Measurements from ENCODE around the gene THSD4. TPM values are rescaled to one million over a fixed set of nuclear protein-coding genes. Genes with fewer than 3 reads are reported as not detected.
A peak's percentile ranks its signal among the peaks of the same experiment; 100 is the strongest.

Gene THSD4
- total and polyA plus RNA-seq, 2 donors (not counting 1 experiment from before 2014, with no cell fraction given): 43.1 to 95.5 TPM

DNA sequence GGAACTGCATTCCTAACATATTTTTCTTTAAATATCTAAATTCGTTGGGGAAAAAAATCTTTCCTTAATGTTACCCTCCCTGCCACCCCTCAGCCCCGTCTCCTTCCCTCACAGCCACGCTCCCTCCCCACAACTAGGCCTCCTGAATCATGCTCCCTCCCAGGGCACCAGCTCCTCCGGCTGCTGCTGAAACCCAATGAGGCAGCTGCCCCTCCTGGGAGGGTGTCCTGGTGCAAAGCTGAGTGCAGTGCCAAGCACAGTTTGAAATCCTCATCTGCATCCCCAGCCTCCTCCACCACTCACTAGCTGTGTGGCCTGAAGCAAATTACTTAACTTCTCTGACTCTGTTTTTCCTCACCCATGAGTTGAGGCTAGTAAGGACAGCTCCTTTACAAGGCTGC is 692.4 kb downstream of the THSD4 start:
- H3K4me2 ChIP-seq (ENCODE audit: extremely low read depth, insufficient read depth, low read length): no peak overlapping the region
- H3K4me3 ChIP-seq (replicated peaks in 1 of 4; ENCODE audit: control extremely low read depth in 1 of 4, insufficient read depth in 1 of 4, low read depth in 3 of 4, low read length in 4 of 4): no peak overlapping the region
- no peaks in the 10 kb centered on the region for H3K79me2 ChIP-seq (ENCODE audit: control insufficient read depth, insufficient read depth, low read length)
- H3K9me3 ChIP-seq (ENCODE audit: control insufficient read depth, insufficient read depth, low read depth, low read length): no peaks in the 10 kb centered on the region
- no peaks in the 10 kb centered on the region for H3K36me3 ChIP-seq (ENCODE audit: control insufficient read depth, insufficient read depth, low read length)
- no peaks in the 10 kb centered on the region for H3K27me3 ChIP-seq (ENCODE audit: control insufficient read depth, insufficient read depth, low read length)
- no peaks in the 10 kb centered on the region for H4K20me1 ChIP-seq (ENCODE audit: control insufficient read depth, extremely low read depth, insufficient read depth, low read length)
- no peak overlapping the region for H2AFZ ChIP-seq (ENCODE audit: low read length)
- no peak for TF ChIP-seq EZH2 (IDR thresholded peaks at IDR 0.05; ENCODE audit: low read length, missing control alignments)
- TF ChIP-seq, protein P1, sequence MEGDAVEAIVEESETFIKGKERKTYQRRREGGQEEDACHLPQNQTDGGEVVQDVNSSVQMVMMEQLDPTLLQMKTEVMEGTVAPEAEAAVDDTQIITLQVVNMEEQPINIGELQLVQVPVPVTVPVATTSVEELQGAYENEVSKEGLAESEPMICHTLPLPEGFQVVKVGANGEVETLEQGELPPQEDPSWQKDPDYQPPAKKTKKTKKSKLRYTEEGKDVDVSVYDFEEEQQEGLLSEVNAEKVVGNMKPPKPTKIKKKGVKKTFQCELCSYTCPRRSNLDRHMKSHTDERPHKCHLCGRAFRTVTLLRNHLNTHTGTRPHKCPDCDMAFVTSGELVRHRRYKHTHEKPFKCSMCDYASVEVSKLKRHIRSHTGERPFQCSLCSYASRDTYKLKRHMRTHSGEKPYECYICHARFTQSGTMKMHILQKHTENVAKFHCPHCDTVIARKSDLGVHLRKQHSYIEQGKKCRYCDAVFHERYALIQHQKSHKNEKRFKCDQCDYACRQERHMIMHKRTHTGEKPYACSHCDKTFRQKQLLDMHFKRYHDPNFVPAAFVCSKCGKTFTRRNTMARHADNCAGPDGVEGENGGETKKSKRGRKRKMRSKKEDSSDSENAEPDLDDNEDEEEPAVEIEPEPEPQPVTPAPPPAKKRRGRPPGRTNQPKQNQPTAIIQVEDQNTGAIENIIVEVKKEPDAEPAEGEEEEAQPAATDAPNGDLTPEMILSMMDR (conservative IDR thresholded peaks at IDR 0.05 in 1 of 2, IDR thresholded peaks at IDR 0.05 in 1 of 2; ENCODE audit: low read depth in 1 of 2, low read length in 2 of 2): no peak
- no peak overlapping the region for H3K27ac ChIP-seq (ENCODE audit: insufficient read depth, low read length)
- peak; percentile 25 to 36 for DNase-seq (ENCODE audit: low read depth in 2 of 2)
- H3K9ac ChIP-seq (ENCODE audit: insufficient read depth, low read length): no peak overlapping the region
- peaks cover 16% of the 10 kb centered on the region for H3K4me1 ChIP-seq (ENCODE audit: control insufficient read depth, extremely low read depth, insufficient read depth, low read length)

DNA sequence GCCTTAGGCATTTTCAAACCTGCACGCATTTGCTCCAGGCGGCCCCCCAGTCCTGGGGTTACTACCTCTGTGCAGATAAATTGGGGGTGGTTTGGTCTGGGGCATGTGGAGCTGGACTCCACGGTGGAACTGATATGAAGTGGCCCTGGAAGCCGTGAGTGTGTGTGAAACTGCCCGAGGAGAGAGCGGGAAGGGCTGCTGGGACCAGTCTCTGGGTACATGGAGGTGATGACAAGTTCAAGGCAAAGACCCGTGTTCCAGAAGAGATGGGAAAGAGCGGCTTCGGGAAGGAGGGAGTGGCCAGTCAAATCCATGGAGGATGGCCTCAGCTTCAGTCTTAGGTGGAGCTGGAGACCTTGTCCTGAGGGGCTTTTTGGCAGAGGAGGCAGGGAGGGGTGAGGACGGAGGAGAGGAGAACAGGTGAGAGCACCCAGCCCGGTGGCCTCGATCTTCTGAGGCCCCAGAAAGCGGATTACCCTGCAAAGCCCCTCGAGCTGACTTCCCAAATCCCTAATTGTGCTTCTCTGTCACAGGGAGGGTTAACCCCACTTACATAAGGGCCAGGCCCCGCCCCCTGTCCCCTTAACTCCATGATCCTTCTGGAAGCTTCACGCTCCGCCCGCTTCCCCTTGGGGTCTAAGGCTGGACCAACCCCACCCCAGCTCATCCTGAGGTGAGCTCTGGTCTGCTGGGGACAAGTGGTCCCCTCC is 693.2 kb downstream of the THSD4 start:
- Histone ChIP-seq H3K4me1 (ENCODE audit: control insufficient read depth, extremely low read depth, insufficient read depth, low read length) (peaks cover 16% of the 10 kb centered on the region), H3K9ac (ENCODE audit: insufficient read depth, low read length) (no peak overlapping the region), H3K4me3 (replicated peaks in 1 of 4; ENCODE audit: control extremely low read depth in 1 of 4, insufficient read depth in 1 of 4, low read depth in 3 of 4, low read length in 4 of 4) (no peak overlapping the region), H4K20me1 (ENCODE audit: control insufficient read depth, extremely low read depth, insufficient read depth, low read length) (no peaks in the 10 kb centered on the region), H3K4me2 (ENCODE audit: extremely low read depth, insufficient read depth, low read length) (no peak overlapping the region), H3K27ac (ENCODE audit: insufficient read depth, low read length) (no peak overlapping the region), H3K27me3 (ENCODE audit: control insufficient read depth, insufficient read depth, low read length) (no peaks in the 10 kb centered on the region), H3K79me2 (ENCODE audit: control insufficient read depth, insufficient read depth, low read length) (no peaks in the 10 kb centered on the region), H2AFZ (ENCODE audit: low read length) (no peak overlapping the region), H3K36me3 (ENCODE audit: control insufficient read depth, insufficient read depth, low read length) (no peaks in the 10 kb centered on the region), H3K9me3 (ENCODE audit: control insufficient read depth, insufficient read depth, low read depth, low read length) (no peaks in the 10 kb centered on the region)
- TF ChIP-seq EZH2 (IDR thresholded peaks at IDR 0.05; ENCODE audit: low read length, missing control alignments): no peak
- TF ChIP-seq, protein P1 (conservative IDR thresholded peaks at IDR 0.05 in 1 of 2, IDR thresholded peaks at IDR 0.05 in 1 of 2; ENCODE audit: low read depth in 1 of 2, low read length in 2 of 2): no peak
- no peak for DNase-seq (ENCODE audit: low read depth in 2 of 2)

DNA sequence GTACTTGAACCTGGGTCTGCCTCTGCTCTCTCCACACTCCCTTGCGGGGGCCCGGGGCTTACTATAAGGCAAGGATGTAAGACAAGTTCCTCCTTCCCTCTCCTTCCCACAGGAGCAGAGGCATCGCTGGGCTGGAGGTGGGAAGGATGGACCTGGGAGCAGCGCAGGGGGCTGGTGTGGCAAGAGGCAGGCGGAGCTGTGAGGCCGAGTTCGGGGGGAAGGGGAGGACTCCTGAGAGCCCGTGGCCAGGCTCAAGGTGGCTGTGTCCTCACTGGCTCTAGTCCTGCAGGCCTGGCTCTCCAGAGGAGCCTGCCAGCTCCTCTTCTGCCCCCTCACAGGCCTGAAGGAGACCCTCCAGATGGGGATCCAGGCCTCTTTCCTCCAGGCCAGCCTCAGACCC is 694.1 kb downstream of the THSD4 start:
- Histone ChIP-seq H3K4me3 (replicated peaks in 1 of 4; ENCODE audit: control extremely low read depth in 1 of 4, insufficient read depth in 1 of 4, low read depth in 3 of 4, low read length in 4 of 4) (no peak overlapping the region), H3K9me3 (ENCODE audit: control insufficient read depth, insufficient read depth, low read depth, low read length) (no peaks in the 10 kb centered on the region), H3K79me2 (ENCODE audit: control insufficient read depth, insufficient read depth, low read length) (no peaks in the 10 kb centered on the region), H3K4me2 (ENCODE audit: extremely low read depth, insufficient read depth, low read length) (no peak overlapping the region), H3K27ac (ENCODE audit: insufficient read depth, low read length) (no peak overlapping the region), H3K9ac (ENCODE audit: insufficient read depth, low read length) (no peak overlapping the region), H3K4me1 (ENCODE audit: control insufficient read depth, extremely low read depth, insufficient read depth, low read length) (peaks cover 16% of the 10 kb centered on the region), H3K36me3 (ENCODE audit: control insufficient read depth, insufficient read depth, low read length) (no peaks in the 10 kb centered on the region), H2AFZ (ENCODE audit: low read length) (no peak overlapping the region), H4K20me1 (ENCODE audit: control insufficient read depth, extremely low read depth, insufficient read depth, low read length) (no peaks in the 10 kb centered on the region), H3K27me3 (ENCODE audit: control insufficient read depth, insufficient read depth, low read length) (no peaks in the 10 kb centered on the region)
- DNase-seq (ENCODE audit: low read depth in 2 of 2): no peak
- TF ChIP-seq, protein P1 (conservative IDR thresholded peaks at IDR 0.05 in 1 of 2, IDR thresholded peaks at IDR 0.05 in 1 of 2; ENCODE audit: low read depth in 1 of 2, low read length in 2 of 2): no peak
- TF ChIP-seq EZH2 (IDR thresholded peaks at IDR 0.05; ENCODE audit: low read length, missing control alignments): no peak

All from fibroblast of lung (primary cell).